Thyroid gland (tissue), 4 donors: Measurements from ENCODE around the gene MARK1. TPM values are rescaled to one million over a fixed set of nuclear protein-coding genes. Genes with fewer than 3 reads are reported as not detected.
A peak's percentile ranks its signal among the peaks of the same experiment; 100 is the strongest.

ENCODE experiments used
- DNase-seq, 2 donors: peaks; one replicate each; pipeline ENCODE4 v3.0.0-alpha.2; 2019
- H3K27ac ChIP-seq, 3 donors: fragments of 200-600 bp; sonication (generic); 1 replicate in 2 of 3; 2 replicates in 1 of 3; pipeline ENCODE4 v1.5.1; 2016 to 2019; ENCODE audit warnings: mild to moderate bottlenecking in 1 of 3, moderate library complexity in 1 of 3
- H3K27me3 ChIP-seq: fragments of 200-600 bp; sonication (generic); one replicate; pipeline ENCODE4 v1.5.1; 2019
- H3K36me3 ChIP-seq, 2 donors: fragments of 200-600 bp; sonication (generic); one replicate each; pipeline ENCODE4 v1.5.1; 2016 to 2019
- H3K4me1 ChIP-seq, 2 donors: fragments of 200-600 bp; sonication (generic); one replicate each; pipeline ENCODE4 v1.5.1; 2017 to 2019
- H3K4me3 ChIP-seq, 3 donors: fragments of 200-600 bp; sonication (generic); replicated peaks in 1 of 3; 1 replicate in 2 of 3; 2 replicates in 1 of 3; pipeline ENCODE4 v1.5.1; 2016; ENCODE audit warnings: mild to moderate bottlenecking in 1 of 3
- H3K9me3 ChIP-seq: fragments of 200-600 bp; sonication (generic); one replicate; pipeline ENCODE4 v1.5.1; 2017
- CTCF ChIP-seq, 6 experiments: fragments of 200-600 bp in 3 of 6; fragments of 450-650 bp in 3 of 6; sonication (generic) in 3 of 6; IDR thresholded peaks; one replicate each; pipeline ENCODE4 v1.5.1; 2016 to 2019; ENCODE audit warnings: antibody characterized with exemption in 6 of 6, mild to moderate bottlenecking in 2 of 6, inconsistent platforms in 1 of 6, moderate library complexity in 1 of 6
- POLR2A ChIP-seq, 2 donors: fragments of 450-650 bp; IDR thresholded peaks; one replicate each; pipeline ENCODE4 v1.6.1; 2017; ENCODE audit warnings: antibody characterized with exemption in 2 of 2, mild to moderate bottlenecking in 2 of 2, moderate library complexity in 1 of 2
- WGBS, 2 donors: methylation state at CpG; one replicate each; pipeline ENCODE4 v1.1.5; 2017; 5-methylcytosine and 5-hydroxymethylcytosine counted together
- intact Hi-C: fragments of 100-400 bp; cut with DNase I; formaldehyde crosslinking; loops from one replicate; pipeline ENCODE4 v1.15.1; 2023
- total RNA-seq, 4 donors: library from RNA; depleted of rRNA; stranded (reverse); fragments of >200 nt; gene quantifications; one replicate each; pipeline ENCODE4 v1.2.3, GENCODE V29; 2016

Gene MARK1
- total RNA-seq, 4 donors from 2014 or later: 10.9 to 21.2 (median 14.4) TPM

GRCh38 chr1:220689666-220690065 lies 161.7 kb downstream of the MARK1 start:
- TF ChIP-seq CTCF (IDR thresholded peaks at IDR 0.05) (no peak), POLR2A (IDR thresholded peaks at IDR 0.05) (no peak)
- H3K4me1 ChIP-seq: peaks cover 4 to 9% of the 10 kb centered on the region in 2 donors
- no peak for DNase-seq
- 33 to 38% methylated on average over 14 of the region's 14 CpGs for WGBS, 2 donors
- H3K27ac ChIP-seq: no peak overlapping the region
- H3K4me3 ChIP-seq: peak overlapping the region in 1 of 3 donors; percentile 67
- intact Hi-C loops: loop anchor here (5.0 kb wide), 1 partner anchor 43 kb away; no protein-coding TSS in a partner anchor
- no peaks in the 10 kb centered on the region for H3K9me3 ChIP-seq
- H3K36me3 ChIP-seq: no peaks in the 10 kb centered on the region
- H3K27me3 ChIP-seq: no peaks in the 10 kb centered on the region

- peaks cover 4 to 9% of the 10 kb centered on the region in 2 donors for H3K4me1 ChIP-seq
- no peaks in the 10 kb centered on the region for H3K36me3 ChIP-seq
- H3K4me3 ChIP-seq: peak within 1 kb of the TSS; percentile 67 to 81 (median 68)
- no peaks in the 10 kb centered on the region for H3K27me3 ChIP-seq
- TF ChIP-seq CTCF (IDR thresholded peaks at IDR 0.05) (peak; percentile 87 to 99 (median 98)), POLR2A (IDR thresholded peaks at IDR 0.05) (peak; percentile 28 to 91)
- peak; percentile 84 to 87 for DNase-seq
- no peaks in the 10 kb centered on the region for H3K9me3 ChIP-seq
- WGBS, 2 donors: 6 to 9% methylated on average over 27 to 32 of the region's 96 CpGs
- intact Hi-C loops: loop anchor here (5.0 kb wide), 1 partner anchor 42 kb away; no protein-coding TSS in a partner anchor
- H3K27ac ChIP-seq: peak within 1 kb of the TSS in 2 of 3 donors; percentile 53 to 58
Measured at GRCh38 chr1:220690140-220691052, 162.5 kb downstream of the MARK1 start, which contains the start of gene C1orf115. C1orf115 (plus strand) TSS chr1:220690363; CDS start chr1:220690403, 40 bp downstream.

- intact Hi-C loops: loop anchor here (5.0 kb wide), 1 partner anchor 41 kb away; no protein-coding TSS in a partner anchor
- DNase-seq: no peak
Measured at GRCh38 chr1:220691053-220691684, 163.2 kb downstream of the MARK1 start.

GRCh38 chr1:220692436-220693228 lies 164.7 kb downstream of the MARK1 start:
- no peak overlapping the region for H3K27ac ChIP-seq
- intact Hi-C loops: loop anchor here (5.0 kb wide), 1 partner anchor 40 kb away; no protein-coding TSS in a partner anchor
- H3K36me3 ChIP-seq: no peaks in the 10 kb centered on the region
- WGBS, 2 donors: 92 to 96% methylated on average over 8 of the region's 8 CpGs
- no peaks in the 10 kb centered on the region for H3K9me3 ChIP-seq
- H3K27me3 ChIP-seq: no peaks in the 10 kb centered on the region
- H3K4me1 ChIP-seq: peaks cover 4 to 9% of the 10 kb centered on the region in 2 donors
- TF ChIP-seq CTCF (IDR thresholded peaks at IDR 0.05) (no peak), POLR2A (IDR thresholded peaks at IDR 0.05) (no peak)
- DNase-seq: no peak
- H3K4me3 ChIP-seq: no peak overlapping the region

More at GRCh38 chr1:220691053-220691684, 163.2 kb downstream of the MARK1 start:
- Histone ChIP-seq H3K4me3 (peak overlapping the region in 2 of 3 donors; percentile 67 to 81), H3K4me1 (peaks cover 4 to 9% of the 10 kb centered on the region in 2 donors), H3K27ac (no peak overlapping the region), H3K9me3 (no peaks in the 10 kb centered on the region), H3K27me3 (no peaks in the 10 kb centered on the region), H3K36me3 (no peaks in the 10 kb centered on the region)
- TF ChIP-seq CTCF (IDR thresholded peaks at IDR 0.05) (no peak), POLR2A (IDR thresholded peaks at IDR 0.05) (no peak)
- 48 to 60% methylated on average over 14 of the region's 14 CpGs for WGBS, 2 donors
